Esophagus (tissue), 2 donors: ENCODE results near the gene PHTF2. TPM values are rescaled to one million over a fixed set of nuclear protein-coding genes. Genes with fewer than 3 reads are reported as not detected.

Experiments used
- H3K27ac ChIP-seq, 2 donors: one replicate each; pipeline ENCODE4 v1.5.1; 2013; ENCODE audit warnings: low read depth in 2 of 2, mild to moderate bottlenecking in 2 of 2, inconsistent platforms in 1 of 2, low read length in 1 of 2, moderate library complexity in 1 of 2
- H3K27me3 ChIP-seq, 2 donors: one replicate each; pipeline ENCODE4 v1.6.1; 2013; ENCODE audit warnings: low read length in 2 of 2, control low read depth in 1 of 2, mild to moderate bottlenecking in 1 of 2; ENCODE audit not compliant: insufficient read depth in 2 of 2, control insufficient read depth in 1 of 2
- H3K36me3 ChIP-seq, 2 donors: one replicate each; pipeline ENCODE4 v1.6.1; 2013; ENCODE audit warnings: low read length in 1 of 2; ENCODE audit not compliant: control insufficient read depth in 2 of 2, insufficient read depth in 2 of 2
- H3K4me1 ChIP-seq, 2 donors: one replicate each; pipeline ENCODE4 v1.6.1; 2013; ENCODE audit warnings: low read length in 1 of 2; ENCODE audit not compliant: control insufficient read depth in 2 of 2, insufficient read depth in 2 of 2
- H3K4me3 ChIP-seq, 2 donors: one replicate each; pipeline ENCODE4 v1.5.1; 2013; ENCODE audit warnings: low read length in 2 of 2, mild to moderate bottlenecking in 2 of 2, low read depth in 1 of 2, moderate library complexity in 1 of 2
- H3K9me3 ChIP-seq, 2 donors: one replicate each; pipeline ENCODE4 v1.6.1; 2013; ENCODE audit warnings: mild to moderate bottlenecking in 2 of 2, low read depth in 1 of 2, low read length in 1 of 2, moderate library complexity in 1 of 2; ENCODE audit not compliant: control insufficient read depth in 2 of 2, insufficient read depth in 1 of 2
- WGBS, 2 donors: extraction: QIAGEN DNeasy Blood & Tissue Kit; methylation state at CpG; one replicate each; pipeline ENCODE4 v1.1.7; 2013; 5-methylcytosine and 5-hydroxymethylcytosine counted together
- polyA plus RNA-seq, 2 donors: library from polyadenylated mRNA; stranded (reverse); fragments of 200-250 nt; gene quantifications; one replicate each; pipeline ENCODE4 v1.2.3, GENCODE V29; 2013
- donor health status: healthy with polysubstance abuse.
- donor health status: Bipolar disorder and iron deficiency.

The PHTF2 gene
- polyA plus RNA-seq, 2 donors, result 3.8 to 6.1 TPM

- Histone ChIP-seq H3K36me3 (no peaks in the 10 kb centered on the region), H3K27ac (no peak overlapping the region), H3K27me3 (no peaks in the 10 kb centered on the region), H3K4me3 (no peak overlapping the region), H3K4me1 (no peaks in the 10 kb centered on the region), H3K9me3 (peaks cover 0 to 15% of the 10 kb centered on the region in 2 donors)
- 27 to 54% methylated on average over 1 of the region's 1 CpG for WGBS, 2 donors
Observed at GRCh38 chr7:77822269-77822668, 23.7 kb downstream of the PHTF2 start.

- WGBS, 2 donors, result 83 to 89% methylated on average over 2 of the region's 2 CpGs
- Histone ChIP-seq H3K4me1 (no peaks in the 10 kb centered on the region), H3K27me3 (no peaks in the 10 kb centered on the region), H3K27ac (no peak overlapping the region), H3K9me3 (peaks cover 0 to 15% of the 10 kb centered on the region in 2 donors), H3K4me3 (no peak overlapping the region), H3K36me3 (no peaks in the 10 kb centered on the region)
Observed at GRCh38 chr7:77823787-77824186, 25.2 kb downstream of the PHTF2 start.

GRCh38 chr7:77824636-77825035, 26.1 kb downstream of the PHTF2 start:
- WGBS, 2 donors, result 98% methylated on average over 5 of the region's 5 CpGs
- Histone ChIP-seq H3K36me3 (no peaks in the 10 kb centered on the region), H3K27ac (no peak overlapping the region), H3K27me3 (no peaks in the 10 kb centered on the region), H3K9me3 (peaks cover 0 to 15% of the 10 kb centered on the region in 2 donors), H3K4me1 (no peaks in the 10 kb centered on the region), H3K4me3 (no peak overlapping the region)

GRCh38 chr7:77825131-77825530, 26.6 kb downstream of the PHTF2 start:
- no peaks in the 10 kb centered on the region for H3K27me3 ChIP-seq
- no peak overlapping the region for H3K4me3 ChIP-seq
- no peak overlapping the region for H3K27ac ChIP-seq
- no peaks in the 10 kb centered on the region for H3K4me1 ChIP-seq
- WGBS, 2 donors, result 96 to 97% methylated on average over 3 of the region's 3 CpGs
- H3K9me3 ChIP-seq, result peaks cover 0 to 15% of the 10 kb centered on the region in 2 donors
- H3K36me3 ChIP-seq, result no peaks in the 10 kb centered on the region

GRCh38 chr7:77826300-77826699, 27.7 kb downstream of the PHTF2 start:
- 90 to 93% methylated on average over 2 of the region's 2 CpGs for WGBS, 2 donors
- no peaks in the 10 kb centered on the region for H3K27me3 ChIP-seq
- H3K9me3 ChIP-seq, result peaks cover 0 to 11% of the 10 kb centered on the region in 2 donors

GRCh38 chr7:77827999-77828398, 29.4 kb downstream of the PHTF2 start:
- no peak overlapping the region for H3K4me3 ChIP-seq
- 35 to 52% methylated on average over 2 of the region's 2 CpGs for WGBS, 2 donors
- no peaks in the 10 kb centered on the region for H3K9me3 ChIP-seq
- H3K27me3 ChIP-seq, result no peaks in the 10 kb centered on the region
- H3K36me3 ChIP-seq, result no peaks in the 10 kb centered on the region
- H3K27ac ChIP-seq, result no peak overlapping the region
- peaks cover 0 to 3% of the 10 kb centered on the region in 2 donors for H3K4me1 ChIP-seq

More at GRCh38 chr7:77826300-77826699, 27.7 kb downstream of the PHTF2 start:
- Histone ChIP-seq H3K36me3 (no peaks in the 10 kb centered on the region), H3K27ac (no peak overlapping the region), H3K4me1 (peaks cover 0 to 3% of the 10 kb centered on the region in 2 donors), H3K4me3 (no peak overlapping the region)

GRCh38 chr7:77830649-77831355, 32.2 kb downstream of the PHTF2 start:
- H3K27ac ChIP-seq, result peak overlapping the region in 1 of 2 donors; percentile 50
- H3K27me3 ChIP-seq, result no peaks in the 10 kb centered on the region
- no peak overlapping the region for H3K4me3 ChIP-seq
- H3K4me1 ChIP-seq, result peaks cover 0 to 3% of the 10 kb centered on the region in 2 donors
- H3K36me3 ChIP-seq, result no peaks in the 10 kb centered on the region
- no peaks in the 10 kb centered on the region for H3K9me3 ChIP-seq
- 78 to 81% methylated on average over 8 of the region's 8 CpGs for WGBS, 2 donors

GRCh38 chr7:77831481-77831880, 32.9 kb downstream of the PHTF2 start:
- Histone ChIP-seq H3K27ac (peak overlapping the region in 1 of 2 donors; percentile 37), H3K9me3 (no peaks in the 10 kb centered on the region), H3K4me3 (no peak overlapping the region), H3K27me3 (no peaks in the 10 kb centered on the region), H3K4me1 (peaks cover 0 to 3% of the 10 kb centered on the region in 2 donors), H3K36me3 (no peaks in the 10 kb centered on the region)
- 70 to 80% methylated on average over 7 of the region's 7 CpGs for WGBS, 2 donors

- no peaks in the 10 kb centered on the region for H3K27me3 ChIP-seq
- H3K27ac ChIP-seq, result no peak overlapping the region
- WGBS, 2 donors, result 70 to 74% methylated on average over 1 of the region's 1 CpG
- H3K4me3 ChIP-seq, result no peak overlapping the region
- H3K9me3 ChIP-seq, result no peaks in the 10 kb centered on the region
- H3K4me1 ChIP-seq, result peaks cover 0 to 3% of the 10 kb centered on the region in 2 donors
- H3K36me3 ChIP-seq, result no peaks in the 10 kb centered on the region
Observed at GRCh38 chr7:77831953-77832352, 33.4 kb downstream of the PHTF2 start.

GRCh38 chr7:77833136-77833535, 34.6 kb downstream of the PHTF2 start:
- WGBS, 2 donors, result 98 to 100% methylated on average over 1 of the region's 1 CpG
- H3K9me3 ChIP-seq, result no peaks in the 10 kb centered on the region
- no peak overlapping the region for H3K27ac ChIP-seq
- no peaks in the 10 kb centered on the region for H3K36me3 ChIP-seq
- H3K4me1 ChIP-seq, result peaks cover 0 to 3% of the 10 kb centered on the region in 2 donors
- H3K4me3 ChIP-seq, result no peak overlapping the region
- H3K27me3 ChIP-seq, result no peaks in the 10 kb centered on the region
